H1 (cell line): ENCODE data around the gene ARL5C. TPM values are rescaled to one million over a fixed set of nuclear protein-coding genes. Genes with fewer than 3 reads are reported as not detected.

Experiments
- CTCF ChIA-PET: fragments of 300-600 bp; sonication (Branson Sonifier 250); formaldehyde crosslinking; loops from one replicate; lab custom pipeline; 2021; ENCODE audit not compliant: partially characterized antibody; lab: Charles Lee
- POLR2A ChIA-PET: fragments of 300-600 bp; sonication (Branson Sonifier 250); formaldehyde crosslinking; loops from one replicate; lab custom pipeline; 2021; ENCODE audit warnings: inconsistent platforms; ENCODE audit not compliant: partially characterized antibody; lab: Charles Lee
- DNase-seq, 2 experiments: peaks; one replicate each; pipeline versions ENCODE4 v3.0.0 to v3.0.0-alpha.2; 2010 to 2022; ENCODE audit warnings: low spot score in 2 of 2, low read depth in 1 of 2, mixed read lengths in 1 of 2
- FAIRE-seq: peaks from 2 replicates; lab custom pipeline; 2011; peaks lifted over from hg19 to GRCh38; lab: Jason Lieb, UNC
- H2AFZ ChIP-seq: 2 replicates; pipeline ENCODE4 v1.8.1; 2012; ENCODE audit warnings: low read length, inconsistent platforms
- H2AK5ac ChIP-seq: 2 replicates; pipeline ENCODE4 v1.6.1; 2013; ENCODE audit warnings: low read depth, low read length
- H2BK120ac ChIP-seq: replicated peaks from 2 replicates; pipeline ENCODE3; 2013; ENCODE audit warnings: low read depth, low read length, inconsistent platforms
- H2BK12ac ChIP-seq: 2 replicates; pipeline ENCODE4 v1.6.1; 2013; ENCODE audit warnings: low read depth, low read length
- H2BK15ac ChIP-seq: 2 replicates; pipeline ENCODE4 v1.6.1; 2013; ENCODE audit warnings: low read length
- H2BK20ac ChIP-seq: 2 replicates; pipeline ENCODE4 v1.6.1; 2013; ENCODE audit warnings: low read length
- H2BK5ac ChIP-seq: 2 replicates; pipeline ENCODE4 v1.6.1; 2013; ENCODE audit warnings: low read depth, low read length
- H3K14ac ChIP-seq: 2 replicates; pipeline ENCODE4 v1.6.1; 2013; ENCODE audit warnings: inconsistent platforms; ENCODE audit not compliant: insufficient read length
- H3K18ac ChIP-seq: 2 replicates; pipeline ENCODE4 v1.6.1; 2013; ENCODE audit warnings: low read length; ENCODE audit errors: extremely low read depth
- H3K23ac ChIP-seq: 2 replicates; pipeline ENCODE4 v1.6.1; 2013; ENCODE audit warnings: inconsistent platforms; ENCODE audit not compliant: insufficient read length
- H3K23me2 ChIP-seq: 2 replicates; pipeline ENCODE4 v1.6.1; 2013; ENCODE audit warnings: low read depth, low read length
- H3K27ac ChIP-seq: 2 replicates; pipeline ENCODE4 v1.6.1; 2011; ENCODE audit warnings: low read depth, low read length, inconsistent platforms
- H3K27me3 ChIP-seq, 4 experiments: replicated peaks in 1 of 4; 1 replicate in 1 of 4; 2 replicates in 3 of 4; pipeline versions ENCODE4 v1.6.1 to v1.8.1; 2011 to 2013; ENCODE audit warnings: low read length in 3 of 4, mild to moderate bottlenecking in 3 of 4, inconsistent platforms in 2 of 4, mixed read lengths in 2 of 4, moderate library complexity in 1 of 4; ENCODE audit not compliant: control insufficient read depth in 3 of 4, insufficient read depth in 3 of 4; ENCODE audit errors: extremely low read depth in 1 of 4
- H3K36me3 ChIP-seq, 4 experiments: 2 replicates each; pipeline versions ENCODE4 v1.6.1 to v1.8.1; 2011 to 2013; ENCODE audit warnings: mild to moderate bottlenecking in 4 of 4, low read length in 3 of 4, moderate library complexity in 2 of 4, control low read depth in 1 of 4, inconsistent platforms in 1 of 4; ENCODE audit not compliant: insufficient read depth in 4 of 4, control insufficient read depth in 2 of 4
- H3K4ac ChIP-seq: replicated peaks from 2 replicates; pipeline ENCODE3; 2013; ENCODE audit warnings: low read length, low read depth, mixed read lengths, inconsistent platforms; ENCODE audit not compliant: insufficient read length
- H3K4me1 ChIP-seq, 4 experiments: replicated peaks in 1 of 4; 1 replicate in 1 of 4; 2 replicates in 3 of 4; pipeline versions ENCODE4 v1.6.1 to v1.8.1; 2011 to 2013; ENCODE audit warnings: low read length in 3 of 4, inconsistent platforms in 2 of 4, mixed read lengths in 1 of 4; ENCODE audit not compliant: insufficient read depth in 4 of 4, control insufficient read depth in 3 of 4
- H3K4me2 ChIP-seq, 2 experiments: 2 replicates each; pipeline versions ENCODE4 v1.6.1 to v1.8.1; 2011 to 2013; ENCODE audit warnings: low read depth in 2 of 2, low read length in 2 of 2, control low read depth in 1 of 2, inconsistent platforms in 1 of 2, mild to moderate bottlenecking in 1 of 2; ENCODE audit not compliant: insufficient read depth in 1 of 2
- H3K4me3 ChIP-seq, 4 experiments: fragments of 200-600, 300-600 bp in 1 of 4; sonication (generic), shearing (Covaris generic), sonication (Bioruptor Twin) in 1 of 4; 2 replicates each; pipeline versions ENCODE4 v1.5.1 to v1.8.1; 2011 to 2016; ENCODE audit warnings: low read length in 4 of 4, low read depth in 3 of 4, control low read depth in 2 of 4, inconsistent platforms in 2 of 4, mild to moderate bottlenecking in 2 of 4, mixed read lengths in 1 of 4, moderate library complexity in 1 of 4; ENCODE audit not compliant: insufficient read depth in 2 of 4; ENCODE audit errors: extremely low read depth in 1 of 4
- H3K56ac ChIP-seq: replicated peaks from 2 replicates; pipeline ENCODE3; 2013; ENCODE audit warnings: low read depth, mild to moderate bottlenecking, mixed read lengths, low read length, inconsistent platforms; ENCODE audit not compliant: insufficient read length
- H3K79me1 ChIP-seq: 2 replicates; pipeline ENCODE4 v1.6.1; 2013; ENCODE audit warnings: low read depth, low read length, control low read depth
- H3K79me2 ChIP-seq, 2 experiments: 2 replicates each; pipeline versions ENCODE4 v1.6.1 to v1.8.1; 2012 to 2013; ENCODE audit warnings: low read length in 2 of 2, mild to moderate bottlenecking in 2 of 2, inconsistent platforms in 1 of 2; ENCODE audit not compliant: insufficient read depth in 2 of 2, control insufficient read depth in 1 of 2
- H3K9ac ChIP-seq, 4 experiments: replicated peaks in 1 of 4; 1 replicate in 1 of 4; 2 replicates in 3 of 4; pipeline versions ENCODE4 v1.6.1 to v1.8.1; 2011 to 2013; ENCODE audit warnings: low read depth in 3 of 4, low read length in 3 of 4, control low read depth in 2 of 4, mild to moderate bottlenecking in 2 of 4, moderate library complexity in 2 of 4, inconsistent platforms in 1 of 4; ENCODE audit errors: extremely low read depth in 1 of 4
- H3K9me3 ChIP-seq, 2 experiments: 2 replicates each; pipeline versions ENCODE4 v1.6.1 to v1.8.1; 2012 to 2013; ENCODE audit warnings: mild to moderate bottlenecking in 2 of 2, moderate library complexity in 2 of 2, control low read depth in 1 of 2, inconsistent platforms in 1 of 2, low read depth in 1 of 2, low read length in 1 of 2, mixed read lengths in 1 of 2; ENCODE audit not compliant: insufficient read depth in 2 of 2
- H4K20me1 ChIP-seq, 2 experiments: replicated peaks in 1 of 2; 2 replicates each; pipeline versions ENCODE3 to v1.8.1; 2011 to 2013; ENCODE audit warnings: inconsistent platforms in 2 of 2, low read length in 2 of 2, mild to moderate bottlenecking in 1 of 2; ENCODE audit not compliant: insufficient read depth in 2 of 2, control insufficient read depth in 1 of 2
- H4K5ac ChIP-seq: 2 replicates; pipeline ENCODE4 v1.6.1; 2013; ENCODE audit warnings: low read length, low read depth, mixed read lengths, inconsistent platforms; ENCODE audit not compliant: insufficient read length
- H4K8ac ChIP-seq: 2 replicates; pipeline ENCODE4 v1.8.0; 2013; ENCODE audit warnings: mild to moderate bottlenecking, moderate library complexity, low read length, inconsistent platforms; ENCODE audit not compliant: insufficient read depth; ENCODE audit errors: extremely low read depth
- H4K91ac ChIP-seq: replicated peaks from 2 replicates; pipeline ENCODE3; 2013; ENCODE audit warnings: low read length, mixed read lengths, inconsistent platforms; ENCODE audit not compliant: insufficient read length
- CREB1 ChIP-seq: IDR thresholded peaks from 2 replicates; pipeline ENCODE4 v1.6.1; 2012; ENCODE audit warnings: inconsistent platforms
- EGR1 ChIP-seq: IDR thresholded peaks from 2 replicates; pipeline ENCODE4 v1.6.1; 2011; ENCODE audit warnings: low read depth, low read length, borderline replicate concordance
- HDAC6 ChIP-seq: IDR thresholded peaks from one replicate; pipeline ENCODE4 v1.7.1; 2012; ENCODE audit warnings: low read depth, mild to moderate bottlenecking, inconsistent platforms, low read length, moderate library complexity
- SIRT6 ChIP-seq: IDR thresholded peaks from one replicate; pipeline ENCODE4 v1.7.1; 2012; ENCODE audit warnings: low read length, inconsistent platforms
- WGBS, 2 experiments: shearing (Covaris generic) in 1 of 2; methylation state at CpG; one replicate each; pipeline versions ENCODE4 v1.1.6 to v1.1.7; 2013 to 2015; ENCODE audit warnings: low lambda C conversion rate in 2 of 2, mixed read lengths in 2 of 2, inconsistent platforms in 1 of 2, low coverage in 1 of 2, missing lambda C conversion rate in 1 of 2; ENCODE audit not compliant: insufficient replicate concordance in 2 of 2, insufficient coverage in 1 of 2, insufficient read length in 1 of 2; ENCODE audit errors: extremely low coverage in 1 of 2, missing lambda C conversion rate in 1 of 2; 5-methylcytosine and 5-hydroxymethylcytosine counted together
- polyA plus RNA-seq, 7 experiments: library from polyadenylated mRNA; depleted of rRNA in 3 of 7; stranded (reverse) in 5 of 7; unstranded in 2 of 7; fragments of >200 nt in 5 of 7; fragments of 200-250 nt in 2 of 7; gene quantifications; 1 replicate in 5 of 7; 2 replicates in 1 of 7; 4 replicates in 1 of 7; pipeline versions ENCODE4 v1.2.1 to v1.2.3, GENCODE V29; 2011 to 2013; ENCODE audit warnings: missing spikeins in 2 of 7, mixed read lengths in 2 of 7
- total RNA-seq: library from RNA; stranded (reverse); fragmentation: NEBNext Ultra II Directional; extraction: Animal tissue kit (Norgen Biotek cat#: 25700); gene quantifications from 2 replicates; pipeline ENCODE4 v1.2.1, GENCODE V29; 2021
- TF ChIP-seq, protein P1 (sequence below), 3 experiments: IDR thresholded peaks; 1 replicate in 2 of 3; 2 replicates in 1 of 3; pipeline versions ENCODE4 v1.5.1 to v1.6.1; 2011; ENCODE audit warnings: low read length in 3 of 3, mild to moderate bottlenecking in 3 of 3, inconsistent platforms in 2 of 3, low read depth in 1 of 3, moderate library complexity in 1 of 3; ENCODE audit not compliant: insufficient read depth in 1 of 3; ENCODE audit errors: control extremely low read depth in 1 of 3

Gene ARL5C
- total and polyA plus RNA-seq, 2 of the 8 experiments (the other 6 are each of a cell fraction or from before 2014, with no cell fraction given): not detected

DNA sequence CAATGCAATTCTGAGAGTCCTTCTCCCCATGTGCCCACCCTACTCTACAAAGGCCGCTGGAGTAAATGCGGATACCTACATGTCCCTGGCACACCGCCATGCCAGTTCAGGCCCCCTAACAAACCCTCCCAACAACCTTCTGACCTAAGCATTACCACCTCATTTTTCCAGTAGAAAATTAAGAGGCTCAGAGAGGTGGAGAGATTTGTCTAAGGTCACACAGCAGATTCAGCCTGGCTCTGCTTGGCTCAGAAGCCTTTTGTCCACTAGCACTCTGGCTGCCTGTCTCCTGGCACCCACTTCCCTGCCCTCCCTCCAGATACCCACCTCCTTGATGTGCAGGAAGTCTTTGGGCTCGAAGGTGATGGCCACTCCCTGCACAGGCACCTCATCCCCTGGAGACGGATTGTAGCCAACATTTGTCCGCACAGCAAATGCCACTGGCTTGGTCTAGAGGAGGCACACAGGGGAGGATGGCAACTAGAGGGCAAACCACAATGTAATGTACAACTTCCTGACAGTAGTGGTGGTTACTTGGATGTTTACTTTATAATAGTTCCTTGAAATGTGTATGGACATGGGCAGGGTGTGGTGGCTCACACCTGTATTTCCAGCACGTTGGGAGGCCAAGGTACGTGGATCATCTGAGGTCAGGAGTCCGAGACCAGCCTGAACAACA lies 21.3 kb upstream of the ARL5C start:
- Histone ChIP-seq H3K9ac (no peak overlapping the region), H2BK12ac (no peak overlapping the region), H3K9me3 (no peaks in the 10 kb centered on the region), H3K4me3 (no peak overlapping the region), H4K20me1 (peaks cover 0 to 21% of the 10 kb centered on the region in 2 experiments), H3K56ac (no peak overlapping the region), H2BK15ac (no peak overlapping the region), H4K5ac (no peak overlapping the region), H3K27me3 (no peaks in the 10 kb centered on the region), H3K14ac (no peak overlapping the region), H3K23ac (no peak overlapping the region), H3K4me2 (no peak overlapping the region), H3K36me3 (peaks cover 28 to 78% (median 49%) of the 10 kb centered on the region in 4 experiments), H4K91ac (no peak overlapping the region), H3K79me1 (peaks cover 7% of the 10 kb centered on the region), H3K27ac (no peak overlapping the region), H2BK120ac (no peak overlapping the region), H3K23me2 (no peaks in the 10 kb centered on the region), H4K8ac (no peak overlapping the region), H2AFZ (no peak overlapping the region), H2BK5ac (no peak overlapping the region), H3K4me1 (no peaks in the 10 kb centered on the region), H3K79me2 (no peaks in the 10 kb centered on the region), H2BK20ac (no peak overlapping the region), H3K18ac (no peak overlapping the region), H2AK5ac (no peak overlapping the region), H3K4ac (no peak overlapping the region)
- ChIA-PET POLR2A (interaction anchor here (0.8 to 2.2 kb wide), 3 partner anchors 10 to 13 kb away, joined by 3 to 5 read pairs (median 4); partner anchors contain the start of genes CACNB1 and RPL19), CTCF (interaction anchor here (0.8 to 2.0 kb wide), 5 partner anchors 8 to 55 kb away, joined by 3 to 9 read pairs (median 4); no protein-coding TSS in a partner anchor)
- no peak for DNase-seq
- FAIRE-seq: no peak
- WGBS, 2 experiments: 92% methylated on average over 9 of the region's 9 CpGs; no CpG with 5 or more reads in 1 of the 2 experiments
- no peak for TF ChIP-seq EGR1
- TF ChIP-seq, protein P1, sequence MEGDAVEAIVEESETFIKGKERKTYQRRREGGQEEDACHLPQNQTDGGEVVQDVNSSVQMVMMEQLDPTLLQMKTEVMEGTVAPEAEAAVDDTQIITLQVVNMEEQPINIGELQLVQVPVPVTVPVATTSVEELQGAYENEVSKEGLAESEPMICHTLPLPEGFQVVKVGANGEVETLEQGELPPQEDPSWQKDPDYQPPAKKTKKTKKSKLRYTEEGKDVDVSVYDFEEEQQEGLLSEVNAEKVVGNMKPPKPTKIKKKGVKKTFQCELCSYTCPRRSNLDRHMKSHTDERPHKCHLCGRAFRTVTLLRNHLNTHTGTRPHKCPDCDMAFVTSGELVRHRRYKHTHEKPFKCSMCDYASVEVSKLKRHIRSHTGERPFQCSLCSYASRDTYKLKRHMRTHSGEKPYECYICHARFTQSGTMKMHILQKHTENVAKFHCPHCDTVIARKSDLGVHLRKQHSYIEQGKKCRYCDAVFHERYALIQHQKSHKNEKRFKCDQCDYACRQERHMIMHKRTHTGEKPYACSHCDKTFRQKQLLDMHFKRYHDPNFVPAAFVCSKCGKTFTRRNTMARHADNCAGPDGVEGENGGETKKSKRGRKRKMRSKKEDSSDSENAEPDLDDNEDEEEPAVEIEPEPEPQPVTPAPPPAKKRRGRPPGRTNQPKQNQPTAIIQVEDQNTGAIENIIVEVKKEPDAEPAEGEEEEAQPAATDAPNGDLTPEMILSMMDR (IDR thresholded peaks at IDR 0.05; ENCODE audit: control extremely low read depth in 1 of 3, insufficient read depth in 1 of 3, low read depth in 1 of 3, low read length in 3 of 3): no peak
- TF ChIP-seq SIRT6: no peak
- no peak for TF ChIP-seq HDAC6
- TF ChIP-seq CREB1: no peak
